ENCODE data around the gene NUB1. TPM values are rescaled to one million over a fixed set of nuclear protein-coding genes. Genes with fewer than 3 reads are reported as not detected.

NUB1 gene
- total RNA-seq, 1 donor, result 50.7 TPM

- H3K27ac ChIP-seq (ENCODE audit: low read depth, low read length), result no peak overlapping the region
- TF ChIP-seq CTCF (IDR thresholded peaks at IDR 0.05; ENCODE audit: extremely low read depth, low read depth, low read length), result no peak
- no peaks in the 10 kb centered on the region for H3K79me2 ChIP-seq (ENCODE audit: insufficient read depth, low read length)
- H3K9me3 ChIP-seq (ENCODE audit: low read depth, low read length), result no peaks in the 10 kb centered on the region
- peaks cover 2% of the 10 kb centered on the region for H3K27me3 ChIP-seq (ENCODE audit: insufficient read depth, low read length)
- H3K4me3 ChIP-seq (ENCODE audit: insufficient read depth, low read length), result no peak overlapping the region
- H3K4me1 ChIP-seq (ENCODE audit: insufficient read depth, low read length), result peaks cover 11% of the 10 kb centered on the region
- no peak overlapping the region for H2AFZ ChIP-seq (ENCODE audit: low read length)
- no peak overlapping the region for H3K4me2 ChIP-seq (ENCODE audit: insufficient read depth, low read length)
- H4K20me1 ChIP-seq (ENCODE audit: insufficient read depth, low read length), result no peaks in the 10 kb centered on the region
- no peak for DNase-seq (ENCODE audit: insufficient read length, low spot score, missing footprints)
- no peaks in the 10 kb centered on the region for H3K36me3 ChIP-seq (ENCODE audit: insufficient read depth, low read length)
Measured at GRCh38 chr7:151399305-151399601, 57.6 kb downstream of the NUB1 start.

GRCh38 chr7:151399906-151400305, 58.3 kb downstream of the NUB1 start:
- Histone ChIP-seq H3K27me3 (ENCODE audit: insufficient read depth, low read length) (peaks cover 2% of the 10 kb centered on the region), H3K9me3 (ENCODE audit: low read depth, low read length) (no peaks in the 10 kb centered on the region), H3K4me1 (ENCODE audit: insufficient read depth, low read length) (peaks cover 15% of the 10 kb centered on the region), H3K27ac (ENCODE audit: low read depth, low read length) (no peak overlapping the region), H3K4me2 (ENCODE audit: insufficient read depth, low read length) (no peak overlapping the region), H3K79me2 (ENCODE audit: insufficient read depth, low read length) (no peaks in the 10 kb centered on the region), H4K20me1 (ENCODE audit: insufficient read depth, low read length) (no peaks in the 10 kb centered on the region), H3K4me3 (ENCODE audit: insufficient read depth, low read length) (no peak overlapping the region), H2AFZ (ENCODE audit: low read length) (no peak overlapping the region), H3K36me3 (ENCODE audit: insufficient read depth, low read length) (no peaks in the 10 kb centered on the region)
- no peak for TF ChIP-seq CTCF (IDR thresholded peaks at IDR 0.05; ENCODE audit: extremely low read depth, low read depth, low read length)
- peak; percentile 65 for DNase-seq (ENCODE audit: insufficient read length, low spot score, missing footprints)

- peaks cover 2% of the 10 kb centered on the region for H3K27me3 ChIP-seq (ENCODE audit: insufficient read depth, low read length)
- no peaks in the 10 kb centered on the region for H3K79me2 ChIP-seq (ENCODE audit: insufficient read depth, low read length)
- TF ChIP-seq CTCF (IDR thresholded peaks at IDR 0.05; ENCODE audit: extremely low read depth, low read depth, low read length), result no peak
- no peaks in the 10 kb centered on the region for H3K36me3 ChIP-seq (ENCODE audit: insufficient read depth, low read length)
- no peak overlapping the region for H3K4me2 ChIP-seq (ENCODE audit: insufficient read depth, low read length)
- no peak overlapping the region for H3K4me3 ChIP-seq (ENCODE audit: insufficient read depth, low read length)
- H3K27ac ChIP-seq (ENCODE audit: low read depth, low read length), result no peak overlapping the region
- DNase-seq (ENCODE audit: insufficient read length, low spot score, missing footprints), result peak; percentile 69
- H3K9me3 ChIP-seq (ENCODE audit: low read depth, low read length), result no peaks in the 10 kb centered on the region
- H2AFZ ChIP-seq (ENCODE audit: low read length), result no peak overlapping the region
- H4K20me1 ChIP-seq (ENCODE audit: insufficient read depth, low read length), result no peaks in the 10 kb centered on the region
- H3K4me1 ChIP-seq (ENCODE audit: insufficient read depth, low read length), result peaks cover 15% of the 10 kb centered on the region
Measured at GRCh38 chr7:151400626-151401315, 59.2 kb downstream of the NUB1 start.

- TF ChIP-seq CTCF (IDR thresholded peaks at IDR 0.05; ENCODE audit: extremely low read depth, low read depth, low read length), result no peak
- H4K20me1 ChIP-seq (ENCODE audit: insufficient read depth, low read length), result no peaks in the 10 kb centered on the region
- H3K79me2 ChIP-seq (ENCODE audit: insufficient read depth, low read length), result no peaks in the 10 kb centered on the region
- H2AFZ ChIP-seq (ENCODE audit: low read length), result no peak overlapping the region
- H3K27me3 ChIP-seq (ENCODE audit: insufficient read depth, low read length), result peaks cover 2% of the 10 kb centered on the region
- H3K9me3 ChIP-seq (ENCODE audit: low read depth, low read length), result no peaks in the 10 kb centered on the region
- H3K27ac ChIP-seq (ENCODE audit: low read depth, low read length), result no peak overlapping the region
- peak; percentile 65 for DNase-seq (ENCODE audit: insufficient read length, low spot score, missing footprints)
- H3K4me1 ChIP-seq (ENCODE audit: insufficient read depth, low read length), result peaks cover 15% of the 10 kb centered on the region
- H3K4me3 ChIP-seq (ENCODE audit: insufficient read depth, low read length), result no peak overlapping the region
- no peak overlapping the region for H3K4me2 ChIP-seq (ENCODE audit: insufficient read depth, low read length)
- no peaks in the 10 kb centered on the region for H3K36me3 ChIP-seq (ENCODE audit: insufficient read depth, low read length)
Measured at GRCh38 chr7:151402029-151402835, 60.6 kb downstream of the NUB1 start.
